Thyroid gland (tissue), 4 donors: Measurements from ENCODE around the gene SLCO2A1.

ENCODE experiments used
- CTCF ChIP-seq, 6 experiments: fragments of 200-600 bp in 3 of 6; fragments of 450-650 bp in 3 of 6; sonication (generic) in 3 of 6; IDR thresholded peaks; one replicate each; pipeline ENCODE4 v1.5.1; 2016 to 2019; ENCODE audit warnings: antibody characterized with exemption in 6 of 6, mild to moderate bottlenecking in 2 of 6, inconsistent platforms in 1 of 6, moderate library complexity in 1 of 6
- POLR2A ChIP-seq, 2 donors: fragments of 450-650 bp; IDR thresholded peaks; one replicate each; pipeline ENCODE4 v1.6.1; 2017; ENCODE audit warnings: antibody characterized with exemption in 2 of 2, mild to moderate bottlenecking in 2 of 2, moderate library complexity in 1 of 2

GRCh38 chr3:133948996-133949395 is 80.7 kb downstream of the SLCO2A1 start:
- TF ChIP-seq CTCF (IDR thresholded peaks at IDR 0.05): no peak
- TF ChIP-seq POLR2A (IDR thresholded peaks at IDR 0.05): no peak
